ENCODE results near the gene KLRF1.
"Not testable (repeated sequence)": the region's sequence is repeated elsewhere in the genome, so short reads cannot be mapped to it uniquely, and the experiment has no call there.

Gene KLRF1

DNA sequence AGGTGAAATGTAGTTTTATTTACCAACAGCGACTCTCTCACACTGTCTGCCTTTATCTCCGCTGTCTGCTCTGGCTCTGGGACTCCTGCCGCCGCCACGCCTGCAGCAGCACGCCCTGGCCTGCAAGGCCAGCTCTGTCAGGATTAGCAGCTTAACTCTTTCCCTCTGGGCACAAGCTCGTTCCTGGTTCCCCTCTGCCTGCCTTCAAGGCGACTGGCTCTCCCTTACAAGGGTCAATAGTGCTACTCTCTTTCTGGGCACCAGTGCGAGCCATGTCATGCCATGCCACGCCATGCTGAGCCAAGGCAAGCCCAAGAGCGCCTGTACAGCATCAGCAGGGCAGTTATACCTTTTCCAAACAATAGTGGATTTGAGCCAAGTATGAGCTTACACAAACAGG lies 45.5 kb downstream of the KLRF1 start:
- no peak overlapping the region for H3K4me3 ChIP-seq (ENCODE audit: control insufficient read depth, low read depth, low read length)
- no peak for DNase-seq (ENCODE audit: low read depth)
- no peak for TF ChIP-seq CTCF (IDR thresholded peaks at IDR 0.05; ENCODE audit: control insufficient read depth, insufficient read depth, low read depth, low read length, missing control alignments)

- not testable (repeated sequence) for H3K4me3 ChIP-seq (ENCODE audit: control insufficient read depth, low read depth, low read length); DNase-seq (ENCODE audit: low read depth)
Observed at GRCh38 chr12:9876120-9876519, 48.8 kb downstream of the KLRF1 start.

DNA sequence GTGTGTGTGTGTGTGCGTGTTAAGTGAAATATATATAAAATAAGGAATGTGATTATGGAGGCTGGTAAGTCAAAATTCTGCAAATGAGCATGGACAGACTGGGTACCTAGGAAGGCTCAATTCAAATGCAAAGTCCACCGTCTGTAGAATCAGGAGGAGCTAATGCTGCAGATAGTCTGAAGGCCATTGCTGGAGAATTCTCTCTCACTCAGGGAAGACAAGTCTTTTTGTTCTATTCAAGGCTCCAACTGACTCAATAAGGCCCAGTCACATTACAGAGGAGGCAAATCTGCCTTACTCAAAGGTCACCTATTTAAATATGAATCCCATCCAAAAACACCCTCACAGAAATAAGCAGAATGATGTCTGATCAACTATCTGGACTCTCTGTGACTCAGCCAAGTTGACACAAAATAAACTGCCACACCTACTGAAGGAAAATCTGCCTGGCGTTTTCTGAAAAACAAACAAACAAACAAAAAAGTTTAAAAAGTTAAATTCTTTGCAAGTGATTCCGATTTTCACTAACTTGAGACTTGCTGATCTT lies 53.3 kb downstream of the KLRF1 start:
- no peak for TF ChIP-seq CTCF (IDR thresholded peaks at IDR 0.05; ENCODE audit: control insufficient read depth, insufficient read depth, low read depth, low read length, missing control alignments)
- DNase-seq (ENCODE audit: low read depth), result no peak
- no peak overlapping the region for H3K4me3 ChIP-seq (ENCODE audit: control insufficient read depth, low read depth, low read length)

- no peak within 1 kb of the TSS for H3K4me3 ChIP-seq (ENCODE audit: control insufficient read depth, low read depth, low read length)
- DNase-seq (ENCODE audit: low read depth), result no peak
- TF ChIP-seq CTCF (IDR thresholded peaks at IDR 0.05; ENCODE audit: control insufficient read depth, insufficient read depth, low read depth, low read length, missing control alignments), result no peak
Observed at GRCh38 chr12:9881246-9881645, 54.0 kb downstream of the KLRF1 start, which contains the start of gene KLRF2. KLRF2 (plus strand) TSS chr12:9881489; CDS start chr12:9881596, 107 bp downstream.

GRCh38 chr12:9881988-9882387 lies 54.7 kb downstream of the KLRF1 start:
- no peak overlapping the region for H3K4me3 ChIP-seq (ENCODE audit: control insufficient read depth, low read depth, low read length)
- no peak for TF ChIP-seq CTCF (IDR thresholded peaks at IDR 0.05; ENCODE audit: control insufficient read depth, insufficient read depth, low read depth, low read length, missing control alignments)
- DNase-seq (ENCODE audit: low read depth), result no peak

GRCh38 chr12:9883175-9883574 lies 55.9 kb downstream of the KLRF1 start:
- no peak for DNase-seq (ENCODE audit: low read depth)
- TF ChIP-seq CTCF (IDR thresholded peaks at IDR 0.05; ENCODE audit: control insufficient read depth, insufficient read depth, low read depth, low read length, missing control alignments), result no peak
- H3K4me3 ChIP-seq (ENCODE audit: control insufficient read depth, low read depth, low read length), result no peak overlapping the region

DNA sequence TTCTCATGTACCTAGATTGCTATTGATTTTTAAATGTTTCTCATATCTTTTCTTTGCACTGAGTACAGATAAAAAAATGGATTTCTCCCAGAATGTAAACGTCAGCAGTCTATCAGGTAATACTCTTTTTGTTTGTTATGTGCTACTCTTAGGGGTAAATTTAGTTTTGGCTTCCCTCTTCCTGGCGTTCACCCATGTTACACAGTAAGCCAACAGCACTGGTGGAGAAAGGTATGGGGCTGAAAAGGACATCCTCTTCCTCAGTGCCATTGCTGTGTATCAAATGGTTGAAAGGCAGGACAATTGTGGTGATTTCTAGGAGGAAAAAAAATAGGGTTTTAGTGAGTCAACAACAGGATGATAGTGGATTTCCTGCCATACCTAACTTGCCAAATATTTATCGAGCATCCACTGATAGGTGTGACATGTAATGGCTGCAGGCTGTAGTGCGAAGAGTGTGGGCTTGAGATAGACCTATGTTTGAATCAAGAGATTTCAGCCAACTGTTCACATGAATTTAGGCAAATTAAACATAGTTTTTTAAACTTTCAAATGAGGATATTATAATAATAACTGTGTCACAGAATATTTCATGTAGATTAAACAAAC lies 61.5 kb downstream of the KLRF1 start:
- no peak for DNase-seq (ENCODE audit: low read depth)
- TF ChIP-seq CTCF (IDR thresholded peaks at IDR 0.05; ENCODE audit: control insufficient read depth, insufficient read depth, low read depth, low read length, missing control alignments), result no peak
- no peak overlapping the region for H3K4me3 ChIP-seq (ENCODE audit: control insufficient read depth, low read depth, low read length)
